ENCODE results near the gene CSAG1.
"Not testable (repeated sequence)": the region's sequence is repeated elsewhere in the genome, so short reads cannot be mapped to it uniquely, and the experiment has no call there.

The CSAG1 gene, protein sequence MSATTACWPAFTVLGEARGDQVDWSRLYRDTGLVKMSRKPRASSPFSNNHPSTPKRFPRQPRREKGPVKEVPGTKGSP

DNA sequence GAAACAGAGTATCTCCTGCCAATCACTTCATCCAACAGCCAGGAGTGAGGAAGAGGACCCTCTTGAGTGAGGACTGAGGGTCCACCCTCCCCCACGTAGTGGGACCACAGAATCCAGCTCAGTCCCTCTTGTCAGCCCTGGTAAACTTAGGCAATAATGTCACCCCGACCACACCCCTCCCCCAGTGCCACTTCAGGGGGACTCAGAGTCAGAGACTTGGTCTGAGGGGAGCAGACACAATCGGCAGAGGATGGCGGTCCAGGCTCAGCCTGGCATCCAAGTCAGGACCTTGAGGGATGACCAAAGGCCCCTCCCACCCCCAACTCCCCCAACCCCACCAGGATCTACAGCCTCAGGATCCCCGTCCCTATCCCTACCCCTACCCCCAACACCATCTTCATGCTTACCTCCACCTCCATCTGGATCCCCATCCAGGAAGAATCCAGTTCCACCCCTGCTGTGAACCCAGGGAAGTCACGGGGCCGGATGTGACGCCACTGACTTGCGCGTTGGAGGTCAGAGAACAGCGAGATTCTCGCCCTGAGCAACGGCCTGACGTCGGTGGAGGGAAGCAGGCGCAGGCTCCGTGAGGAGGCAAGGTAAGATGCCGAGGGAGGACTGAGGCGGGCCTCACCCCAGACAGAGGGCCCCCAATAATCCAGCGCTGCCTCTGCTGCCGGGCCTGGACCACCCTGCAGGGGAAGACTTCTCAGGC lies at the start of gene CSAG1, which contains the start of gene MAGEA12:
CSAG1 (minus strand) TSS at position 461 of the 715 bp plus-strand sequence. CDS start 1,261 bp downstream, outside the sequence.
MAGEA12 (plus strand) TSS at position 497 of the 715 bp plus-strand sequence. CDS start 2,405 bp downstream, outside the sequence.
- DNase-seq (ENCODE audit: extremely low spot score, insufficient read length, low read depth) (no peak), FAIRE-seq (no peak)

DNA sequence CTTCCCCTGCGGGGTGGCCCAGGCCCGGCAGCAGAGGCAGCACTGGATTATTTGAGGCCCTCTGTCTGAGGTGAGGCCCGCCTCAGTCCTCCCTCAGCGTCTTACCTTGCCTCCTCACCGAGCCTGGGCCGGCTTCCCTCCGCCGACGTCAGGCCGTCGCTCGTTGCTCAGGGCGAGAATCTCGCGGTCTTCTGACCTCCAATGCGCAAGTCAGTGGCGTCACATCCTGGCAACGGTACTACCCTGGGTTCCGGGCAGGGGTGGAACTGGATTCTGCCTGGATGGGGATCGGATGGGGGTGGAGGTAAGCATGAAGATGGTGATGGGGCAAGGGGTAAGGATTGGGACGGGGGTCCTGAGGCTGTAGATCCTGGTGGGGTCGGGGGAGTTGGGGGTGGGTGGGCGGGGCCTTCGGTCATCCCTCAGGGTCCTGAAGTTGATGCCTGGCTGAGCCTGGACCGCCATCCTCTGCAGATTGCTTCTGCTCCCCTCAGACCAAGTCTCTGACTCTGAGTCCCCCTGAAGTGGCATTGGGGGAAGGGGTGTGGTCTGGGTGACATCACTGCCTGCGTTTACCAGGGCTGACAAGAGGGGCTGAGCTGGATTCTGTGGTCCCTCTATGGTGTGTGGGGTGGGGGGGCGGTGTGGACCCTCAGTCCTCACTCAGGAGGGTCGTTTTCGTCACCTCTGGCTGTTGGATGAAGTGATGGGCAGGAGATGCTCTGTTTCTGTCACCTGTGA lies 36.2 kb upstream of the CSAG1 start, which contains the start of gene MAGEA6:
MAGEA6 (minus strand) TSS at position 141 of the 741 bp plus-strand sequence. CDS start 2,039 bp downstream, outside the sequence.
- FAIRE-seq: peak; percentile 31
- not testable (repeated sequence) for DNase-seq (ENCODE audit: extremely low spot score, insufficient read length, low read depth)

DNA sequence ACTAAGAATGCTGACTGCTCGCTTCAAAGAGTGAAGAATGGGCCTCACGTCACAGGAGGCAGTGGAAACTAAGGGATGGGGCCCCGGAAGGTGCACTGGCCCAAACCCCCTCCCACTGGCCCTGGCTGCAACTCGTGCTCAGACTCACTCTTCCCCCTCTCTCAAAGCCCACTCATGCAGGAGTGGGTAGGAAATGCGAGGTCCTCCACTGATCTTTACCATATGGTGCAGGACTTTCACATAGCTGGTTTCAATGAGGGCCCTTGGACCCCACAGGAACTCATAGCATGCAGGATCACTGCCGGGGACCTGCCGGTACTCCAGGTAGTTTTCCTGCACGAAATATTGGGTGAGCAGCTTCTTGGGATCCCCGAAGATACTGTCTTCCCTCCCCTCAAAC lies 33.0 kb upstream of the CSAG1 start:
- DNase-seq (ENCODE audit: extremely low spot score, insufficient read length, low read depth); FAIRE-seq: not testable (repeated sequence)

DNA sequence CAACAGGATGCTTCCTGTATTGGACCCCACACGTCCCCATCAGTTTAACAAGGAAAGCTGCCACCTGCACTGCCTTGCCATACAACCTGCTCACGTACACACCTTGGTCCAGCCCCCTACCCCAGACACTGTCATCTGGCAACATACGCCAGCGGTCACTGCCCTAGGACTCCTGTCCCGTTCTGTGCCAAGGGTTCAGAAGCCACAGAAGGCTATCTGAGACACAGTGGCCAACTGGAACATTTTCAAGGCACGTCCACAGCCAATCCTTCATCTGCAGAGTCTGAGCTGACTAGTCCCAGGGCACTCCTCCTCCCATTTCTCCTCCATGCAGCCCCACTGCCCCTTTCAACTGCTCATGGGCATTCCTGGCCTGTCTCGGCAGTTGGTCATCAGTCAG lies 28.1 kb upstream of the CSAG1 start:
- not testable (repeated sequence) for DNase-seq (ENCODE audit: extremely low spot score, insufficient read length, low read depth); FAIRE-seq

DNA sequence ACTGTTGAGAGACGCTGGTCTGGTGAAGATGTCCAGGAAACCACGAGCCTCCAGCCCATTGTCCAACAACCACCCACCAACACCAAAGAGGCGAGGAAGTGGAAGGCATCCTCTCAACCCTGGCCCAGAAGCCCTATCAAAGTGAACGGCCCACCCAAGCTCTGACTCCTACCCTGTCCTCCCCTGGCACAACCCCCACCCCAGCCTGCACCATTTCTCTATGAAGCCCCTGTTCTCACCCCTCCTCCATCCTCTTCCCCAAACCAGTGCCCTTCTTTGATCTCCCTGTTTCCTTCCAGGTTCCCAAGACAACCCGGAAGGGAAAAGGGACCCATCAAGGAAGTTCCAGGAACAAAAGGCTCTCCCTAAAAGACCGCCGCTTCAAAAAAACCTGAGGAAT lies 26.0 kb upstream of the CSAG1 start:
- FAIRE-seq; DNase-seq (ENCODE audit: extremely low spot score, insufficient read length, low read depth): not testable (repeated sequence)

DNA sequence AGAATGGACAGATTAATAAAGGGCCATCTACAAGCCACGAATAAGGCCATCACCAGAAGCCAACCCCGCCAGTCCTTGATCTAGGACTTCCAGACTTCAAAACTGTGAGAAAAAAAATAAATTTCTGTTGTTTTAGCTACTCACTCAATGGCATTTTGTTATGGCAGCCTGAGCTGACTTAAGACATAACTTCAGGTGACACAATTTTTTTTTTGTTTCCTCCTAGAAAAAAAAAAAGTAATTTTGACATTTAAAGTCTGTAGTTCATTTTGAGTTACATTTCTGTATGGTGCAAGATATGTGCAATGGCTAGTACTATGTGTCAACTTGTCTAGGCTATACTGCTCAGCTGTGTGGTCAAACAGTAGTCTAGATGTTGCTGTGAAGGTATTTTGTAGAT lies 25.4 kb upstream of the CSAG1 start, which contains the start of gene CSAG3:
CSAG3 (plus strand) TSS at position 301 of the 400 bp plus-strand sequence.
- not testable (repeated sequence) for DNase-seq (ENCODE audit: extremely low spot score, insufficient read length, low read depth); FAIRE-seq

DNA sequence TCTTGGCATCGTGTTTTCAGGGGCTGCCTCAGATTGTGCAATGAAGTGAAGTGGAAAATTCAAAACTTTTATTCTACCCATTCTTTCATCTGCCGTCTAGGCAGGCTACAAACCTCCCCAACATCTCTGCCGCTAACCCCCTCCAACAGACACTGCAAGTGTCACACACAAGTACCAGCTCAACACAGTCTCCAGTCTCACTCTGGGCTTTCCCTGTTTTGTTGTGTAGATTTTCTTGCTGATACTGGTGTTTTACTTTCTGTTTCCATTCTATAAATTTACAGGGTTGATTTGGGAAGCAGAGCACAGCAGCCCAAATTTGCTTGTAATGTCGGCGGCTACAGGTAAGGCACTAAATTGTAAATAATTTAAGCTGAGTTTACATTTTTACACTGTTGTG lies 21.4 kb upstream of the CSAG1 start:
- DNase-seq (ENCODE audit: extremely low spot score, insufficient read length, low read depth); FAIRE-seq: not testable (repeated sequence)

DNA sequence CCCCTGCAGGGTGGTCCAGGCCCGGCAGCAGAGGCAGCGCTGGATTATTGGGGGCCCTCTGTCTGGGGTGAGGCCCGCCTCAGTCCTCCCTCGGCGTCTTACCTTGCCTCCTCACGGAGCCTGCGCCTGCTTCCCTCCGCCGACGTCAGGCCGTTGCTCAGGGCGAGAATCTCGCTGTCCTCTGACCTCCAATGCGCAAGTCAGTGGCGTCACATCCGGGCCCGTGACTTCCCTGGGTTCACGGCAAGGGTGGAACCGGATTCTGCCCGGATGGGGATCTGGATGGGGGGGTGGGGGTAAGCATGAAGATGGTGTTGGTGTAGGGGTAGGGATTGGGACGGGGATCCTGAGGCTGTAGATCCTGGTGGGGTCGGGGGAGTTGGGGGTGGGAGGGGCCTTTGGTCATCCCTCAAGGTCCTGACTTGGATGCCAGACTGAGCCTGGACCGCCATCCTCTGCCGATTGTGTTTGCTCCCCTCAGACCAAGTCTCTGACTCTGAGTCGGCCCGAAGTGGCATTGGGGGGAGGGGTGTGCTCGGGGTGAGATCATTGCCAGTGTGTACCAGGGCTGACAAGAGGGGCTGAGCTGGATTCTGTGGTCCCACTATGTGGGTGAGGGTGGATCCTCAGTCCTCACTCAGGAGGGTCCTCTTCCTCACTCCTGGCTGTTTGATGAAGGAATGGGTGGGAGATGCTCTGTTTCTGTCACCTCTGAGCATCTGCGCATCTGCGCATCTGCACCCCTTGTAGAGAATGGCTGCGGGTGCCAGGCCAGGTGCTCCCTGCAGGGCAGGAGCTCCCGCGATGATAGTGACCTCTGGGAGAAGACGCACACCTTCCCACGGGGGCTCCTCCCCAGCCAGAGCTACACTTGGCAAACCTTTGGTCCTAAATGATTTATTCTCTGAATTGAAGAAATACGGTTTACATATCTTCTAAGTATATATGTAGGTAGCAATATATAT lies 20.4 kb upstream of the CSAG1 start, which contains the start of gene MAGEA2:
MAGEA2 (minus strand) TSS at position 157 of the 965 bp plus-strand sequence. CDS start 2,479 bp downstream, outside the sequence.
- DNase-seq (ENCODE audit: extremely low spot score, insufficient read length, low read depth); FAIRE-seq: not testable (repeated sequence)

DNA sequence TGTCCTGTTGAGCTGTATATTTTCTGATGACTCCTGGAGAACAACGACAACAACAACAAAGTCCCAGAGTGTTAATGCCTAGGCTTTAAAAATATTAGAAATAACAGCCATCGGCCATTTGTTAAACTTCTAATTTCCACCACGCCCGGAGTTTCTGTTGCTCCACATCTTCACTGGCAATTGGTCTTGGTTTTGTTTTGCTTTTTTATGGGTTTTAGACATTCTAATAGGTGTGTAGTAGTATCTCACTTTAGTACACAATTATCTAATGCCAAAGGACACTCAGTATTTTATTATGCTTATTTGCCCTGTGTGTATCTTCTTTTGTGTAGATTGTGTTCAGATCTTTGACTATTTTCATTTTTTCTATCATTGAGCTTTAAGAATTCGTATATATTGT lies 5.0 kb upstream of the CSAG1 start:
- no peak for DNase-seq (ENCODE audit: extremely low spot score, insufficient read length, low read depth)
- FAIRE-seq: no peak

DNA sequence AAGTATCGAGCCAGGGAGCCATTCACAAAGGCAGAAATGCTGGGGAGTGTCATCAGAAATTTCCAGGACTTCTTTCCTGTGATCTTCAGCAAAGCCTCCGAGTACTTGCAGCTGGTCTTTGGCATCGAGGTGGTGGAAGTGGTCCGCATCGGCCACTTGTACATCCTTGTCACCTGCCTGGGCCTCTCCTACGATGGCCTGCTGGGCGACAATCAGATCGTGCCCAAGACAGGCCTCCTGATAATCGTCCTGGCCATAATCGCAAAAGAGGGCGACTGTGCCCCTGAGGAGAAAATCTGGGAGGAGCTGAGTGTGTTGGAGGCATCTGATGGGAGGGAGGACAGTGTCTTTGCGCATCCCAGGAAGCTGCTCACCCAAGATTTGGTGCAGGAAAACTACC lies 3.0 kb upstream of the CSAG1 start:
- FAIRE-seq; DNase-seq (ENCODE audit: extremely low spot score, insufficient read length, low read depth): not testable (repeated sequence)

DNA sequence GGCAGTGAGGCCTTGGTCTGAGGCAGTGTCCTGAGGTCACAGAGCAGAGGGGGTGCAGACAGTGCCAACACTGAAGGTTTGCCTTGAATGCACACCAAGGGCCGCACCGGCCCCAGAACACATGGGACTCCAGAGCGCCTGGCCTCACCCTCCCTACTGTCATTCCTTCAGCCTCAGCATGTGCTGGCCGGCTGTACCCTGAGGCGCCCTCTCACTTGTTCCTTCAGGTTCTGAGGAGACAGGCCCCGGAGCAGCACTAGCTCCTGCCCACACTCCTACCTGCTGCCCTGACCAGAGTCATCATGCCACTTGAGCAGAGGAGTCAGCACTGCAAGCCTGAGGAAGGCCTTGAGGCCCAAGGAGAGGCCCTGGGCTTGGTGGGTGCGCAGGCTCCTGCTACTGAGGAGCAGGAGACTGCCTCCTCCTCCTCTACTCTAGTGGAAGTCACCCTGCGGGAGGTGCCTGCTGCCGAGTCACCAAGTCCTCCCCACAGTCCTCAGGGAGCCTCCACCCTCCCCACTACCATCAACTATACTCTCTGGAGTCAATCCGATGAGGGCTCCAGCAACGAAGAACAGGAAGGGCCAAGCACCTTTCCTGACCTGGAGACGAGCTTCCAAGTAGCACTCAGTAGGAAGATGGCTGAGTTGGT lies 2.5 kb upstream of the CSAG1 start:
- DNase-seq (ENCODE audit: extremely low spot score, insufficient read length, low read depth) (no peak), FAIRE-seq (no peak)

DNA sequence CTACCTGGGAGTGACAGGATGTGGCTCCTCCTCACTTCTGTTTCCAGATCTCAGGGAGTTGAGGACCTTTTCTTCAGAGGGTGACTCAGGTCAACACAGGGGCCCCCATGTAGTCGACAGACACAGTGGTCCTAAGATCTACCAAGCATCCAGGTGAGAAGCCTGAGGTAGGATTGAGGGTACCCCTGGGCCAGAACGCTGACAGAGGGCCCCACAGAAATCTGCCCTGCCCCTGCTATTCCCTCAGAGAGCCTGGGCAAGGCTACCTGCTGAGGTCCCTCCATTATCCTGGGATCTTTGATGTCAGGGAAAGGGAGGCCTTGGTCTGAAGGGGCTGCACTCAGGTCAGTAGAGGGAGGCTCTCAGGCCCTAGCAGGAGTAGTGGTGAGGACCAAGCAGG lies 1.6 kb upstream of the CSAG1 start:
- FAIRE-seq: no peak

DNA sequence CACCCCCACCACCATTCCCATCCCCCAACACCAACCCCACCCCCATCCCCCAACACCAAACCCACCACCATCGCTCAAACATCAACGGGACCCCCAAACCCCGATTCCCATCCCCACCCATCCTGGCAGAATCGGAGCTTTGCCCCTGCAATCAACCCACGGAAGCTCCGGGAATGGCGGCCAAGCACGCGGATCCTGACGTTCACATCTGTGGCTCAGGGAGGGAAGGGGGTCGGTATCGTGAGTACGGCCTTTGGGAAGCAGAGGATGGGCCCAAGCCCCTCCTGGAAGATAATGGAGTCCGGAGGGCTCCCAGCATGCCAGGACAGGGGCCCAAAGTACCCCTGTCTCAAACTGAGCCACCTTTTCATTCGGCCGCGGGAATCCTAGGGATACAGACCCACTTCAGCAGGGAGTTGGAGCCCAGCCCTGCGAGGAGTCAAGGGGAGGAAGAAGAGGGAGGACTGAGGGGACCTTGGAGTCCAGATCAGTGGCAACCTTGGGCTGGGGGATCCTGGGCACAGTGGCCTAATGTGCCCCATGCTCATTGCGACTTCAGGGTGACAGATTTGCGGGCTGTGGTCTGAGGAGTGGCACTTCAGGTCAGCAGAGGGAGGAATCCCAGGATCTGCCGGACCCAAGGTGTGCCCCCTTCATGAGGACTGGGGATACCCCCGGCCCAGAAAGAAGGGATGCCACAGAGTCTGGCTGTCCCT lies 780 bp upstream of the CSAG1 start:
- FAIRE-seq; DNase-seq (ENCODE audit: extremely low spot score, insufficient read length, low read depth): not testable (repeated sequence)

More for the DNA sequence above, 1.6 kb upstream of the CSAG1 start:
- no peak for DNase-seq (ENCODE audit: extremely low spot score, insufficient read length, low read depth)

DNA sequence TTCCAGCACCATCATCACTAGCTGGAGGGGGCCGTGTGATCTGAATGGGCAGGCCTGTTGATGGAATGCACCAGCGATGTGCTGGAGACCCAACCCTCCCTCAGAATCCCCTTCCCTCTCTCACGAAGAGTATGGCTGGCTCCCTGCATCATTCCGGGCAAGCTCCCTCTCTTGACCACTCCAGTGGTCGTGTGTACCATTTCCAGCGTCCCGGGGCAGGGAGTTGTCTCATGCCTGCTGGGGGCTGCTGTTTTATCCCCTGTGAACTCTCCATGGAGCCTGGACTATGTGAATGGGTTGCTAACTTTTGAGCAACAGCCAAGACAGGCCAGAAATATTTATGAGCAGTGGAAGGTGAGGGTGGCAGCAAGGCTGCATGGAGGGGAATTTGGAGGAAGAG lies 8.1 kb downstream of the CSAG1 start:
- DNase-seq (ENCODE audit: extremely low spot score, insufficient read length, low read depth): no peak

DNA sequence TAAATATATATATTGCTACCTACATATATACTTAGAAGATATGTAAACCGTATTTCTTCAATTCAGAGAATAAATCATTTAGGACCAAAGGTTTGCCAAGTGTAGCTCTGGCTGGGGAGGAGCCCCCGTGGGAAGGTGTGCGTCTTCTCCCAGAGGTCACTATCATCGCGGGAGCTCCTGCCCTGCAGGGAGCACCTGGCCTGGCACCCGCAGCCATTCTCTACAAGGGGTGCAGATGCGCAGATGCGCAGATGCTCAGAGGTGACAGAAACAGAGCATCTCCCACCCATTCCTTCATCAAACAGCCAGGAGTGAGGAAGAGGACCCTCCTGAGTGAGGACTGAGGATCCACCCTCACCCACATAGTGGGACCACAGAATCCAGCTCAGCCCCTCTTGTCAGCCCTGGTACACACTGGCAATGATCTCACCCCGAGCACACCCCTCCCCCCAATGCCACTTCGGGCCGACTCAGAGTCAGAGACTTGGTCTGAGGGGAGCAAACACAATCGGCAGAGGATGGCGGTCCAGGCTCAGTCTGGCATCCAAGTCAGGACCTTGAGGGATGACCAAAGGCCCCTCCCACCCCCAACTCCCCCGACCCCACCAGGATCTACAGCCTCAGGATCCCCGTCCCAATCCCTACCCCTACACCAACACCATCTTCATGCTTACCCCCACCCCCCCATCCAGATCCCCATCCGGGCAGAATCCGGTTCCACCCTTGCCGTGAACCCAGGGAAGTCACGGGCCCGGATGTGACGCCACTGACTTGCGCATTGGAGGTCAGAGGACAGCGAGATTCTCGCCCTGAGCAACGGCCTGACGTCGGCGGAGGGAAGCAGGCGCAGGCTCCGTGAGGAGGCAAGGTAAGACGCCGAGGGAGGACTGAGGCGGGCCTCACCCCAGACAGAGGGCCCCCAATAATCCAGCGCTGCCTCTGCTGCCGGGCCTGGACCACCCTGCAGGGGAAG lies 19.4 kb downstream of the CSAG1 start, which contains the start of gene MAGEA2B:
MAGEA2B (plus strand) TSS at position 814 of the 973 bp plus-strand sequence. CDS start 2,479 bp downstream, outside the sequence.
- DNase-seq (ENCODE audit: extremely low spot score, insufficient read length, low read depth); FAIRE-seq: not testable (repeated sequence)

More for the DNA sequence above, 8.1 kb downstream of the CSAG1 start:
- FAIRE-seq: no peak

DNA sequence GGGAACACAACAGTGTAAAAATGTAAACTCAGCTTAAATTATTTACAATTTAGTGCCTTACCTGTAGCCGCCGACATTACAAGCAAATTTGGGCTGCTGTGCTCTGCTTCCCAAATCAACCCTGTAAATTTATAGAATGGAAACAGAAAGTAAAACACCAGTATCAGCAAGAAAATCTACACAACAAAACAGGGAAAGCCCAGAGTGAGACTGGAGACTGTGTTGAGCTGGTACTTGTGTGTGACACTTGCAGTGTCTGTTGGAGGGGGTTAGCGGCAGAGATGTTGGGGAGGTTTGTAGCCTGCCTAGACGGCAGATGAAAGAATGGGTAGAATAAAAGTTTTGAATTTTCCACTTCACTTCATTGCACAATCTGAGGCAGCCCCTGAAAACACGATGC lies 20.3 kb downstream of the CSAG1 start:
- not testable (repeated sequence) for DNase-seq (ENCODE audit: extremely low spot score, insufficient read length, low read depth)
- peak; percentile 90 for FAIRE-seq

DNA sequence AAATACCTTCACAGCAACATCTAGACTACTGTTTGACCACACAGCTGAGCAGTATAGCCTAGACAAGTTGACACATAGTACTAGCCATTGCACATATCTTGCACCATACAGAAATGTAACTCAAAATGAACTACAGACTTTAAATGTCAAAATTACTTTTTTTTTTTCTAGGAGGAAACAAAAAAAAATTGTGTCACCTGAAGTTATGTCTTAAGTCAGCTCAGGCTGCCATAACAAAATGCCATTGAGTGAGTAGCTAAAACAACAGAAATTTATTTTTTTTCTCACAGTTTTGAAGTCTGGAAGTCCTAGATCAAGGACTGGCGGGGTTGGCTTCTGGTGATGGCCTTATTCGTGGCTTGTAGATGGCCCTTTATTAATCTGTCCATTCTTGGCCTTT lies 24.3 kb downstream of the CSAG1 start, which contains the start of gene CSAG2:
CSAG2 (minus strand) TSS at position 101 of the 400 bp plus-strand sequence. CDS start 161 bp downstream, outside the sequence.
- not testable (repeated sequence) for DNase-seq (ENCODE audit: extremely low spot score, insufficient read length, low read depth); FAIRE-seq
